DMS79 treated with DMSO at 0.1 percent for 48 hours (cell line): ENCODE results near the gene LTBP1.
"Not testable (repeated sequence)": the region's sequence is repeated elsewhere in the genome, so short reads cannot be mapped to it uniquely, and the experiment has no call there.

Experiments
- DNase-seq: peaks from one replicate; lab custom pipeline; 2025; lab: John Stamatoyannopoulos, UW

Gene LTBP1

GRCh38 chr2:33040541-33040940 is 93.8 kb downstream of the LTBP1 start:
- DNase-seq, result no peak

- no peak for DNase-seq
Observed at GRCh38 chr2:33042265-33042664, 95.5 kb downstream of the LTBP1 start.

GRCh38 chr2:33042819-33043218 is 96.1 kb downstream of the LTBP1 start:
- no peak for DNase-seq

GRCh38 chr2:33047939-33048338 is 101.2 kb downstream of the LTBP1 start:
- DNase-seq, result peak; percentile 53

GRCh38 chr2:33051586-33052360 is 105.0 kb downstream of the LTBP1 start:
- DNase-seq, result no peak

GRCh38 chr2:33052361-33052735 is 105.6 kb downstream of the LTBP1 start:
- no peak for DNase-seq

GRCh38 chr2:33052795-33053194 is 106.0 kb downstream of the LTBP1 start:
- DNase-seq, result not testable (repeated sequence)

- DNase-seq, result no peak
Observed at GRCh38 chr2:33056170-33056569, 109.4 kb downstream of the LTBP1 start.

- DNase-seq, result peak; percentile 56
Observed at GRCh38 chr2:33057307-33058028, 110.7 kb downstream of the LTBP1 start.

GRCh38 chr2:33058716-33059470 is 112.1 kb downstream of the LTBP1 start:
- DNase-seq, result peak; percentile 89

- DNase-seq, result no peak
Observed at GRCh38 chr2:33059471-33060156, 112.9 kb downstream of the LTBP1 start.

GRCh38 chr2:33060405-33060804 is 113.7 kb downstream of the LTBP1 start:
- no peak for DNase-seq

GRCh38 chr2:33062665-33063250 is 116.0 kb downstream of the LTBP1 start:
- no peak for DNase-seq

GRCh38 chr2:33064349-33064801 is 117.6 kb downstream of the LTBP1 start:
- no peak for DNase-seq

GRCh38 chr2:33067598-33067997 is 120.8 kb downstream of the LTBP1 start:
- DNase-seq, result no peak

- DNase-seq, result no peak
Observed at GRCh38 chr2:33068261-33068660, 121.5 kb downstream of the LTBP1 start.

GRCh38 chr2:33069894-33070651 is 123.3 kb downstream of the LTBP1 start:
- no peak for DNase-seq

GRCh38 chr2:33071591-33071990 is 124.8 kb downstream of the LTBP1 start:
- DNase-seq, result no peak

GRCh38 chr2:33072614-33073013 is 125.9 kb downstream of the LTBP1 start:
- no peak for DNase-seq

GRCh38 chr2:33073018-33073417 is 126.3 kb downstream of the LTBP1 start:
- DNase-seq, result no peak

GRCh38 chr2:33074197-33074596 is 127.4 kb downstream of the LTBP1 start:
- no peak for DNase-seq
